Activated naive CD4-positive, alpha-beta T cell treated with anti-CD3 and anti-CD28 coated beads, Interleukin-2, amount 50 U/mL, for 72 hours (primary cell): ENCODE results near the gene PTP4A2. TPM values are rescaled to one million over a fixed set of nuclear protein-coding genes. Genes with fewer than 3 reads are reported as not detected.

Experiments used
- ATAC-seq, 2 donors: fragments of 150-1000 bp; cut with Tn5 transposase; 2 replicates each; pipeline ENCODE4 v1.10.0; 2021; ENCODE audit warnings: mild to moderate bottlenecking in 2 of 2, moderate library complexity in 2 of 2
- DNase-seq, 2 donors: peaks; one replicate each; pipeline ENCODE4 v3.0.0; 2021 to 2022; ENCODE audit warnings: low spot score in 2 of 2
- H3K27ac Mint-ChIP-seq, 2 donors: one replicate each; pipeline ENCODE4 v1.8.0; 2022; ENCODE audit warnings: mild to moderate bottlenecking in 2 of 2, mixed read lengths in 2 of 2
- H3K36me3 Mint-ChIP-seq, 2 donors: one replicate each; pipeline ENCODE4 v1.8.0; 2022; ENCODE audit warnings: mixed read lengths in 2 of 2
- H3K9me3 Mint-ChIP-seq, 2 donors: one replicate each; pipeline ENCODE4 v1.8.0; 2022; ENCODE audit warnings: mixed read lengths in 2 of 2
- total RNA-seq, 2 donors: library from RNA; stranded (reverse); gene quantifications; one replicate each; pipeline ENCODE4 v1.2.3, GENCODE V29; 2022

PTP4A2 gene
- total RNA-seq, 2 donors from 2014 or later = 216 to 408 TPM

DNA sequence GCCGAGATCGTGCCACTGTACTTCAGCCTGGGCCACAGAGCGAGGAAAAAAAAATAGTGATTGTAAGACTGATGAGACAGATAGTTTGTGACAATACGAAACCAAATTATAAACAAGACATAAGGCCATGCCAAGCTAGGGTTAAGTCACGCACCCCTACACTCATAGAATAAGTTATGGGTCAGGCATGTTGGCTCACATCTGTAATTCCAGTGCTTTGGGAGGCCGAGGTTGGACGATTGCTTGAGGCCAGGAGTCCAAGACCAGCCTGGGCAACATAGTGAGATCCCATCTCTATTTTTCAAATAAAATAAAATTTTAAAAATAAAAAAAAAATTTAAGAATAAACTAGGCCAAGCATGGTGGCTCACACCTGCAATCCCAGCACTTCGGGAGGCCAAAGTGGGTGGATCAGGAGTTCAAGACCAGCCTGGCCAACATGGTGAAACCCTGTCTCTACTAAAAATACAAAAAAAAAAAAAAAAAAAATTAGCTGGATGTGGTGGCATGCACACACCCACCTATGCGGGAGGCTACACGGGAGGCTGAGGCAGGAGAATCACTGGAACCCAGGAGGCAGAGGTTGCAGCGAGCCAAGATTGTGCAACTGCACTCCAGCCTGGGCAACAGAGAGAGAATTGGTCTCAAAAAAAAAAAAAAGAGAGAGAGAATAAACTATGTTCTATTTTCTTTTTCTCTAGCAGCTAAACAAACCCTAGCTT is 72.3 kb downstream of the PTP4A2 start:
- Mint-ChIP-seq H3K36me3 (no peaks in the 10 kb centered on the region), H3K9me3 (no peaks in the 10 kb centered on the region), H3K27ac (no peak overlapping the region)
- ATAC-seq (no peak), DNase-seq (no peak)

DNA sequence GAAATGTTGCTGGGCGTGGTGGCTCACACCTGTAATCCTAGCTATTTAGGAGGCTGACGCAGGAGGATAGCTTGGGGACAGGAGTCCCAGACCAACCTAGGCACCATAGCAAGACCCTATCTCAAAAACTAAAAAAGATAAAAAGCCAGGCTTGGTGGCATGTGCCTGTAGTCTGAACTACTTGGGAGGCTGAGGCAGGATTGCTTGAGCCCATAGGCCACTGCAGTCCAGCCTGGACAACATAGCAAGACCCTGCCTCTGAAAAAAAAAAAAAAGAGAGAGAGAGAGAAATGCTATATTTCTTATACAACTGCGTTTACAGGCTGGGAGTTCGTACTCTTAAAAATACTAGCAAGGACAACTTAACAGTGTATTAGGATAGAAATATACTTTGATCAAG is 76.1 kb downstream of the PTP4A2 start:
- DNase-seq = no peak
- no peaks in the 10 kb centered on the region for H3K9me3 Mint-ChIP-seq
- no peak overlapping the region for H3K27ac Mint-ChIP-seq
- H3K36me3 Mint-ChIP-seq = no peaks in the 10 kb centered on the region
- ATAC-seq = no peak

DNA sequence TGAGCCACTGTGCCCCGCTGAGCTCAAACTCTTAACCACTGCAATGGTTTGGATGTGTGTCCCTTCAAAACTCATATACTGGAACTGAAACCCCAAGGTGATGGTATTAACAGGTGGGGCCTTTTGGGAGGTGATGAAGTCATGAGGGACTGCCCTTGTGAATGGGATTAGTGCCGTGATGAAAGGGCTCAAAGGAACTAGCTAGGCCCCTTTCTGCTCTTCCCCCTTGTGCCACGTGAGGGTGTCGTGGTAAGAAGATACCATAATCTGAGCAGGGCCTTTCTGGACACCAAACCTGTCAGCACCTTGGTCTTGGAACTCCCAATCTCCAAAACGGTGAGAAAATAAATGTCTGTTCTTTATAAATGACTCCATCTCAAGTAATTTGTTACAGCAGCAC is 76.8 kb downstream of the PTP4A2 start:
- no peak overlapping the region for H3K27ac Mint-ChIP-seq
- H3K9me3 Mint-ChIP-seq = no peaks in the 10 kb centered on the region

DNA sequence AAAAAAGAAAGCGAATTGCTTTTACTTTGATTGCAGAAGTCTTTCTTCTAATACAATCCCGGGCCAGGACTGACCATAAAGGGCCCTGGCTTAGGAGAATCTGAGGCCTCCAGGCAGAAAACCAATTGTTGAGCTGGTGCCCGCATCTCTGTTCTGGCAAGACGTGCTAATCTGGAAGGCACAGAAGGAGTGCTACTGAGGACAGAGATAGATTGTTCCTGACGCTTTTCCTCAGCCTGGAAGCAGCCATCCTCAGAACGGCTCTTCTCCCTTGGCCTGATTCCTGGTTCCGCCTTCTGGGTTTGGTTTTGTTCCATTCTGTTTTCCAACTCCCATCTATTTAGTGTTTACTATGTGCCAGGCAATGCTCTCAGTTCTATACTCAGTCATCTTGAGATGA is 77.6 kb downstream of the PTP4A2 start:
- ATAC-seq = no peak

More for the DNA sequence above, 76.8 kb downstream of the PTP4A2 start:
- H3K36me3 Mint-ChIP-seq = no peaks in the 10 kb centered on the region
- DNase-seq (no peak), ATAC-seq (no peak)

DNA sequence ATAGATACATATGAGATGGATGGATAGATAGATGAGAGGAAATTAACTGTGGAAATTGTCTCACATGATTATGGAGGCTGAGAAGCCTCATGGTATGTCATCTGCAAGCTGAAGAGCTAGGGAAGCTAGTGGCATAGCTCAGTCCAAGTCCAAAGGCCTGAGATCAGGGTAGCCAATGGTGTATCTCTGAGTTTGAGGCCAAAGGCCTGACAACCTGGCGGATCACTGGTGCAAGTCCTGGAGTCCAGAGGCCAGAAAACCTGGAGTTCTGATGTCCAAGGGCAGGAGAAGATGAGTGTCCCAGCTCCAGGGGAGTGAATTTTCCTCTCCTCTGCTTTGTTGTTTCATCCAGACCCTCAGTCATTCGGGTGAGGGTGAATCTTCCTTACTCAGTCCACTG is 78.4 kb downstream of the PTP4A2 start:
- ATAC-seq (no peak), DNase-seq (no peak)
- Mint-ChIP-seq H3K9me3 (no peaks in the 10 kb centered on the region), H3K27ac (peak overlapping the region in 1 of 2 donors; percentile 39), H3K36me3 (no peaks in the 10 kb centered on the region)

More for the DNA sequence above, 77.6 kb downstream of the PTP4A2 start:
- Mint-ChIP-seq H3K9me3 (no peaks in the 10 kb centered on the region), H3K36me3 (no peaks in the 10 kb centered on the region), H3K27ac (no peak overlapping the region)
- no peak for DNase-seq

DNA sequence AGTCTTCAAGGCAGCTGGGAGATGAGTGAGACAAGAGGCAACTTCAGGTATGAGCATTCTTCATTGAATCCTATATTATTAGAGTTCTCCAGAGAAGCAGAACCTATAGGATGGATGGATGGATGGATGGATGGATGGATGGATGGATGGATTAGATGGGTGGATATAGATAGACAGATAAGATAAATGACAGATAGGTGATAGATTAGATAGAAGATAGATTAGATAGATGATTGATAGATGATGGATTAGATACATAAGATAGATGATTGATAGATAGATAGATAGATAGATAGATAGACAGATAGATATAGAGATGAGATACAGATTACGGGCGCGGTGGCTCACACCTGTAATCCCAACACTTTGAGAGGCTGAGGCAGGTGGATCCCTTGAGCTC is 79.1 kb downstream of the PTP4A2 start:
- ATAC-seq (no peak), DNase-seq (no peak)
- H3K36me3 Mint-ChIP-seq = no peaks in the 10 kb centered on the region
- peak overlapping the region in 1 of 2 donors; percentile 46 for H3K27ac Mint-ChIP-seq
- H3K9me3 Mint-ChIP-seq = no peaks in the 10 kb centered on the region

DNA sequence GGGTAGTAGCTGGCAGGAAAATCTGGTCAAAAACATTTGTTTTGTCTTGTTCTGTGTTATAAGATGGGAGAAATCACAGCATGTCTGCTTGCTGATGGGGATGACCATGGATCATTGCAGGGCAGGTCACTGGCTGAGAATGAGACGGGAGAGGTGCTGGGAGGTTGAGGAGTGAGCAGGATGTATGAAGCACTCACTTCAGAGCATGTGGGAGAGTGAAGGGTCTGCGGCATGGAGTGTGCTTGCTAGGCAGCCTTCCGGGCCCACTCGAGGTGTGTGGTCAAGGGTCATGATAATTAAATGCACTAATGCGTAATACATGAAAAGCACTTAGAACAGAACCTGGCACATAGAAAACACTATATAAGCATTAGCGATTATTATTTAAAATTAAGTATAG is 80.3 kb downstream of the PTP4A2 start:
- Mint-ChIP-seq H3K9me3 (no peaks in the 10 kb centered on the region), H3K27ac (no peak overlapping the region), H3K36me3 (no peaks in the 10 kb centered on the region)
- DNase-seq = no peak
- ATAC-seq = no peak

Other genes starting within 250 kb of the PTP4A2 start
- gene COL16A1, start 234.4 kb downstream of the PTP4A2 start, total RNA-seq = under 1 TPM in 1 of 2 donors, not detected in 1; 0.21 TPM
- 1 to 10 TPM in 1 of 2 donors, under 1 TPM in 1; 0.49 to 1.1 TPM for gene ADGRB2, start 174.0 kb downstream of the PTP4A2 start, total RNA-seq
- 1 to 10 TPM in 1 of 2 donors, under 1 TPM in 1; 0.46 to 1.8 TPM for gene SPOCD1, start 122.3 kb downstream of the PTP4A2 start, total RNA-seq
- 100 to 1,000 TPM; 159 to 210 TPM for gene KHDRBS1, start 75.5 kb upstream of the PTP4A2 start, total RNA-seq
- gene TMEM39B, start 134.6 kb upstream of the PTP4A2 start, total RNA-seq = 10 to 100 TPM; 20.3 to 35.0 TPM
- gene KPNA6, start 169.7 kb upstream of the PTP4A2 start, total RNA-seq = 100 to 1,000 TPM in 1 of 2 donors, 10 to 100 TPM in 1; 62.0 to 103 TPM
- 10 to 100 TPM; 71.9 to 81.7 TPM for gene TXLNA, start 241.3 kb upstream of the PTP4A2 start, total RNA-seq